ENCODE data around the gene CFAP54. TPM values are rescaled to one million over a fixed set of nuclear protein-coding genes. Genes with fewer than 3 reads are reported as not detected.

The CFAP54 gene
- total RNA-seq, 1 donor from 2014 or later, result 0.64 TPM

- ChIA-PET CTCF (no interaction called here), POLR2A (no interaction called here)
- ATAC-seq (ENCODE audit: low read depth) (no peak), DNase-seq (no peak)
- no peak for TF ChIP-seq CTCF (IDR thresholded peaks at IDR 0.05)
- no peak overlapping the region for H3K27ac Mint-ChIP-seq
- H3K9me3 Mint-ChIP-seq, result no peaks in the 10 kb centered on the region
- no peaks in the 10 kb centered on the region for H3K36me3 Mint-ChIP-seq (ENCODE audit: low read depth)
- no peaks in the 10 kb centered on the region for H3K27me3 Mint-ChIP-seq
- intact Hi-C loops (cut with micrococcal nuclease), result no loop called here
- no peaks in the 10 kb centered on the region for H3K4me1 Mint-ChIP-seq
- H3K4me3 Mint-ChIP-seq, result no peak overlapping the region
Measured at GRCh38 chr12:96534339-96534738, 45.0 kb downstream of the CFAP54 start.

GRCh38 chr12:96548384-96548783 is 59.0 kb downstream of the CFAP54 start:
- ATAC-seq (ENCODE audit: low read depth), result no peak
- DNase-seq, result no peak
- CTCF ChIA-PET, result interaction anchor here (0.6 to 1.1 kb wide), 2 partner anchors 15 to 29 kb away, joined by 4 to 5 read pairs; no protein-coding TSS in a partner anchor
- Mint-ChIP-seq H3K9me3 (peaks cover 5% of the 10 kb centered on the region), H3K27ac (peak overlapping the region; percentile 36), H3K27me3 (no peaks in the 10 kb centered on the region), H3K36me3 (ENCODE audit: low read depth) (no peaks in the 10 kb centered on the region), H3K4me3 (peak overlapping the region; percentile 3), H3K4me1 (peaks cover 28% of the 10 kb centered on the region)
- TF ChIP-seq CTCF (IDR thresholded peaks at IDR 0.05), result no peak
- POLR2A ChIA-PET, result interaction anchor here (0.7 kb wide), 1 partner anchor 447 kb away, joined by 3 read pairs; no protein-coding TSS in a partner anchor
- intact Hi-C loops (cut with micrococcal nuclease), result no loop called here

GRCh38 chr12:96549341-96549740 is 60.0 kb downstream of the CFAP54 start:
- Mint-ChIP-seq H3K27me3 (no peaks in the 10 kb centered on the region), H3K4me1 (peaks cover 28% of the 10 kb centered on the region), H3K9me3 (no peaks in the 10 kb centered on the region), H3K4me3 (no peak overlapping the region), H3K27ac (no peak overlapping the region), H3K36me3 (ENCODE audit: low read depth) (no peaks in the 10 kb centered on the region)
- ChIA-PET CTCF (interaction anchor here (1.1 kb wide), 1 partner anchor 28 kb away, joined by 4 read pairs; no protein-coding TSS in a partner anchor), POLR2A (interaction anchor here (0.8 kb wide), 1 partner anchor 334 kb away, joined by 5 read pairs; no protein-coding TSS in a partner anchor)
- DNase-seq (no peak), ATAC-seq (ENCODE audit: low read depth) (no peak)
- TF ChIP-seq CTCF (IDR thresholded peaks at IDR 0.05), result no peak
- intact Hi-C loops (cut with micrococcal nuclease), result no loop called here

GRCh38 chr12:96570579-96570978 is 81.2 kb downstream of the CFAP54 start:
- no peaks in the 10 kb centered on the region for H3K36me3 Mint-ChIP-seq (ENCODE audit: low read depth)
- CTCF ChIA-PET, result no interaction called here
- intact Hi-C loops (cut with micrococcal nuclease), result loop anchor here (2.0 to 10.0 kb wide), 2 partner anchors 170 to 1944 kb away; partner anchors contain the start of genes CDK17 and TMPO
- TF ChIP-seq CTCF (IDR thresholded peaks at IDR 0.05), result no peak
- peak overlapping the region; percentile 89 for H3K27ac Mint-ChIP-seq
- peak overlapping the region; percentile 74 for H3K4me3 Mint-ChIP-seq
- peaks cover 5% of the 10 kb centered on the region for H3K9me3 Mint-ChIP-seq
- peaks cover 30% of the 10 kb centered on the region for H3K4me1 Mint-ChIP-seq
- no peaks in the 10 kb centered on the region for H3K27me3 Mint-ChIP-seq
- POLR2A ChIA-PET, result interaction anchor here (0.6 to 0.9 kb wide), 2 partner anchors 18 to 81 kb away, joined by 3 to 4 read pairs; partner anchors contain the start of gene CFAP54
- ATAC-seq (ENCODE audit: low read depth), result no peak
- DNase-seq, result no peak

GRCh38 chr12:96571101-96571862 is 81.9 kb downstream of the CFAP54 start:
- H3K4me3 Mint-ChIP-seq, result peak overlapping the region; percentile 74
- intact Hi-C loops (cut with micrococcal nuclease), result loop anchor here (1.0 to 10.0 kb wide), 4 partner anchors 21 to 1944 kb away; partner anchors contain the start of genes CDK17 and TMPO
- CTCF ChIA-PET, result no interaction called here
- H3K4me1 Mint-ChIP-seq, result peaks cover 30% of the 10 kb centered on the region
- H3K9me3 Mint-ChIP-seq, result peaks cover 1% of the 10 kb centered on the region
- DNase-seq, result no peak
- no peaks in the 10 kb centered on the region for H3K36me3 Mint-ChIP-seq (ENCODE audit: low read depth)
- peak; percentile 74 for ATAC-seq (ENCODE audit: low read depth)
- H3K27ac Mint-ChIP-seq, result peak overlapping the region; percentile 89
- TF ChIP-seq CTCF (IDR thresholded peaks at IDR 0.05), result no peak
- no peaks in the 10 kb centered on the region for H3K27me3 Mint-ChIP-seq
- POLR2A ChIA-PET, result interaction anchor here (0.5 to 1.0 kb wide), 5 partner anchors 19 to 356 kb away, joined by 3 to 9 read pairs (median 4); partner anchors contain the start of genes CDK17 and CFAP54

Measured in activated B cell treated with CpG ODN at 0.5 μM for 24 hours (primary cell).